DND-41 (cell line): ENCODE measurements around the gene SEMA3D.

Source experiments
- CTCF ChIP-seq: IDR thresholded peaks from 2 replicates; pipeline ENCODE4 v1.5.1; 2012; ENCODE audit warnings: borderline replicate concordance, low read length, moderate library complexity, mild to moderate bottlenecking; ENCODE audit not compliant: poor library complexity, severe bottlenecking; ENCODE audit errors: extremely low read depth
- EZH2 ChIP-seq: IDR thresholded peaks from 3 replicates; pipeline ENCODE4 v1.6.1; 2012; ENCODE audit warnings: borderline replicate concordance, low read depth, mild to moderate bottlenecking, moderate library complexity, low read length, inconsistent platforms; ENCODE audit not compliant: severe bottlenecking

- no peak for TF ChIP-seq CTCF
- no peak for TF ChIP-seq EZH2
Observed at GRCh38 chr7:85215098-85215497, 28.2 kb upstream of the SEMA3D start.
